GM23338 (cell line): Measurements from ENCODE around the gene NCF4. TPM values are rescaled to one million over a fixed set of nuclear protein-coding genes. Genes with fewer than 3 reads are reported as not detected.

Source experiments
- ATAC-seq: fragments of 200-7000 bp; cut with Tn5 transposase; 3 replicates; pipeline ENCODE4 v1.9.1; 2020
- DNase-seq: peaks from one replicate; pipeline ENCODE4 v3.0.0-alpha.2; 2015; ENCODE audit warnings: low spot score
- H2AFZ ChIP-seq: fragments of 200-600 bp; sonication (generic); 2 replicates; pipeline ENCODE4 v1.8.0; 2016; ENCODE audit warnings: antibody characterized with exemption, mild to moderate bottlenecking, moderate library complexity
- H3F3A ChIP-seq: fragments of 200-600 bp; sonication (generic); replicated peaks from 2 replicates; pipeline ENCODE4 v1.8.0; 2017; ENCODE audit warnings: antibody characterized with exemption, mixed run types, low read depth
- H3K27ac ChIP-seq: fragments of 200-600 bp; sonication (generic); 2 replicates; pipeline ENCODE4 v1.6.1; 2016; ENCODE audit warnings: low read depth
- H3K27me3 ChIP-seq: fragments of 200-600 bp; sonication (generic); 2 replicates; pipeline ENCODE4 v1.8.0; 2016; ENCODE audit warnings: mild to moderate bottlenecking, mixed run types, moderate library complexity; ENCODE audit not compliant: insufficient read depth
- H3K36me3 ChIP-seq: fragments of 200-600 bp; sonication (generic); 2 replicates; pipeline ENCODE4 v1.8.0; 2016; ENCODE audit warnings: mild to moderate bottlenecking; ENCODE audit not compliant: insufficient read depth
- H3K4me1 ChIP-seq: fragments of 200-600 bp; sonication (generic); 2 replicates; pipeline ENCODE4 v1.8.0; 2016; ENCODE audit warnings: mild to moderate bottlenecking, moderate library complexity; ENCODE audit not compliant: insufficient read depth
- H3K4me2 ChIP-seq: fragments of 200-600 bp; sonication (generic); 2 replicates; pipeline ENCODE4 v1.7.1; 2017; ENCODE audit warnings: mixed run types
- H3K4me3 ChIP-seq: fragments of 200-600 bp; sonication (generic); 2 replicates; pipeline ENCODE4 v1.6.1; 2016; ENCODE audit warnings: mixed run types
- H3K79me2 ChIP-seq: fragments of 200-600 bp; sonication (generic); replicated peaks from 2 replicates; pipeline ENCODE4 v1.8.0; 2017; ENCODE audit warnings: mild to moderate bottlenecking; ENCODE audit not compliant: insufficient read depth
- H3K9me2 ChIP-seq: fragments of 200-600 bp; sonication (generic); 2 replicates; pipeline ENCODE4 v1.8.0; 2017; ENCODE audit not compliant: insufficient read depth
- H4K20me1 ChIP-seq: fragments of 200-600 bp; sonication (generic); replicated peaks from 2 replicates; pipeline ENCODE4 v1.8.0; 2017; ENCODE audit warnings: mild to moderate bottlenecking; ENCODE audit not compliant: insufficient read depth
- H3K27ac Mint-ChIP-seq: 2 replicates; pipeline ENCODE4 v1.8.0; 2020; ENCODE audit warnings: inconsistent platforms, mild to moderate bottlenecking, moderate library complexity, mixed read lengths
- H3K27me3 Mint-ChIP-seq: 3 replicates; pipeline ENCODE4 v1.8.0; 2022; ENCODE audit warnings: low read depth, mild to moderate bottlenecking, moderate library complexity, mixed read lengths, inconsistent platforms; ENCODE audit not compliant: insufficient read depth, poor library complexity
- H3K36me3 Mint-ChIP-seq: 3 replicates; pipeline ENCODE4 v1.8.0; 2021; ENCODE audit warnings: low read depth, mild to moderate bottlenecking, inconsistent platforms, moderate library complexity, mixed read lengths
- H3K4me1 Mint-ChIP-seq: 3 replicates; pipeline ENCODE4 v1.8.0; 2020; ENCODE audit warnings: mild to moderate bottlenecking, inconsistent platforms, mixed read lengths
- H3K4me3 Mint-ChIP-seq: 3 replicates; pipeline ENCODE4 v1.8.0; 2021; ENCODE audit warnings: moderate library complexity, mild to moderate bottlenecking, inconsistent platforms, mixed read lengths
- H3K9me3 Mint-ChIP-seq: 3 replicates; pipeline ENCODE4 v1.8.0; 2020; ENCODE audit warnings: moderate library complexity, mild to moderate bottlenecking, inconsistent platforms, mixed read lengths
- EZH2phosphoT487 ChIP-seq: fragments of 200-600 bp; sonication (generic); IDR thresholded peaks from one replicate; pipeline ENCODE4 v1.8.1; 2018; ENCODE audit warnings: antibody characterized with exemption; ENCODE audit not compliant: unreplicated experiment
- REST ChIP-seq: IDR thresholded peaks from one replicate; pipeline ENCODE4 v1.6.1; 2018; ENCODE audit warnings: antibody characterized with exemption; ENCODE audit not compliant: unreplicated experiment
- ZNF114 ChIP-seq: fragments of 250-450 bp; sonication (Bioruptor Pico); IDR thresholded peaks from 2 replicates; pipeline ENCODE4 v1.5.0; 2020; ENCODE audit warnings: mild to moderate bottlenecking, moderate library complexity
- ZNF462 ChIP-seq: fragments of 250-450 bp; sonication (Bioruptor Pico); IDR thresholded peaks from 2 replicates; pipeline ENCODE4 v1.5.0; 2020; ENCODE audit warnings: mild to moderate bottlenecking, moderate library complexity
- polyA plus RNA-seq: library from polyadenylated mRNA; unstranded; fragments of >200 nt; fragmentation: Nextera tagmentation; extraction: Ambion mirVana; gene quantifications from 2 replicates; pipeline ENCODE4 v1.2.1, GENCODE V29; 2016
- total RNA-seq: library from RNA; depleted of rRNA; stranded (reverse); fragments of >200 nt; shearing (Covaris generic); gene quantifications from 2 replicates; pipeline ENCODE4 v1.2.3, GENCODE V29; 2014

NCF4 gene
- total and polyA plus RNA-seq, 2 experiments from 2014 or later, result not detected

GRCh38 chr22:36815558-36816338 lies 45.1 kb upstream of the NCF4 start:
- no peak for TF ChIP-seq EZH2phosphoT487
- TF ChIP-seq ZNF462 (CRISPR knock-in tag), result no peak
- no peak for TF ChIP-seq ZNF114
- no peak for TF ChIP-seq REST
- Histone ChIP-seq H3K79me2 (no peaks in the 10 kb centered on the region), H3K4me3 (peak overlapping the region; percentile 79), H3F3A (no peaks in the 10 kb centered on the region), H3K27me3 (peaks cover 44% of the 10 kb centered on the region), H2AFZ (peak overlapping the region; percentile 97), H3K27ac (no peak overlapping the region), H3K9me2 (no peaks in the 10 kb centered on the region), H4K20me1 (no peaks in the 10 kb centered on the region), H3K4me2 (peak overlapping the region; percentile 96), H3K36me3 (no peaks in the 10 kb centered on the region), H3K4me1 (peaks cover 6% of the 10 kb centered on the region; the same call in 1 of the 2 replicates)
- DNase-seq, result no peak
- H3K27me3 Mint-ChIP-seq, result peaks cover 44% of the 10 kb centered on the region
- H3K27ac Mint-ChIP-seq, result no peak overlapping the region
- no peak for ATAC-seq
- peaks cover 29% of the 10 kb centered on the region for H3K4me1 Mint-ChIP-seq
- peak overlapping the region; percentile 70 for H3K4me3 Mint-ChIP-seq
- no peaks in the 10 kb centered on the region for H3K9me3 Mint-ChIP-seq
- H3K36me3 Mint-ChIP-seq, result no peaks in the 10 kb centered on the region
